CD4-positive, CD25-positive, alpha-beta regulatory T cell (primary cell): ENCODE results near the gene SELPLG. TPM values are rescaled to one million over a fixed set of nuclear protein-coding genes. Genes with fewer than 3 reads are reported as not detected.
A peak's percentile ranks its signal among the peaks of the same experiment; 100 is the strongest.
"Not testable (repeated sequence)": the region's sequence is repeated elsewhere in the genome, so short reads cannot be mapped to it uniquely, and the experiment has no call there.

ENCODE experiments used
- ATAC-seq, 2 donors: fragments of 150-1000 bp; cut with Tn5 transposase; one replicate each; pipeline ENCODE4 v1.10.0; 2021; ENCODE audit warnings: low read depth in 2 of 2, moderate number of reproducible peaks in 2 of 2, moderate library complexity in 1 of 2
- DNase-seq, 3 donors: peaks; one replicate each; pipeline versions ENCODE4 v3.0.0 to v3.0.0-alpha.2; 2012 to 2022; ENCODE audit warnings: mixed read lengths in 1 of 3
- H3K27ac ChIP-seq: one replicate; pipeline ENCODE4 v1.7.0; 2013; ENCODE audit warnings: mild to moderate bottlenecking, low read length; ENCODE audit not compliant: insufficient read depth, poor library complexity, severe bottlenecking
- H3K27me3 ChIP-seq: one replicate; pipeline ENCODE4 v1.7.0; 2013; ENCODE audit warnings: low read length; ENCODE audit not compliant: control insufficient read depth, insufficient read depth
- H3K36me3 ChIP-seq: one replicate; pipeline ENCODE4 v1.7.0; 2013; ENCODE audit warnings: mild to moderate bottlenecking, low read length, moderate library complexity; ENCODE audit not compliant: control insufficient read depth, insufficient read depth
- H3K4me1 ChIP-seq: 2 replicates; pipeline ENCODE4 v1.7.0; 2013; ENCODE audit warnings: mild to moderate bottlenecking, low read length; ENCODE audit not compliant: insufficient read depth, control insufficient read depth, poor library complexity, severe bottlenecking
- H3K4me3 ChIP-seq: one replicate; pipeline ENCODE4 v1.7.0; 2013; ENCODE audit warnings: low read depth, mild to moderate bottlenecking, low read length, moderate library complexity
- H3K9me3 ChIP-seq, 2 experiments: 1 replicate in 1 of 2; 2 replicates in 1 of 2; pipeline ENCODE4 v1.7.0; 2013; ENCODE audit warnings: low read length in 2 of 2, mild to moderate bottlenecking in 1 of 2, moderate library complexity in 1 of 2; ENCODE audit not compliant: control insufficient read depth in 2 of 2
- H3K27ac Mint-ChIP-seq, 3 donors: one replicate each; pipeline ENCODE4 v1.8.0; 2020 to 2022; ENCODE audit warnings: mild to moderate bottlenecking in 3 of 3, mixed read lengths in 3 of 3, moderate library complexity in 2 of 3
- H3K27me3 Mint-ChIP-seq: one replicate; pipeline ENCODE4 v1.8.0; 2022; ENCODE audit warnings: mild to moderate bottlenecking, mixed read lengths
- H3K36me3 Mint-ChIP-seq: one replicate; pipeline ENCODE4 v1.8.0; 2020; ENCODE audit warnings: mixed read lengths
- H3K4me1 Mint-ChIP-seq, 4 donors: one replicate each; pipeline ENCODE4 v1.8.0; 2020 to 2022; ENCODE audit warnings: mixed read lengths in 4 of 4, mild to moderate bottlenecking in 1 of 4
- H3K4me3 Mint-ChIP-seq, 4 donors: one replicate each; pipeline ENCODE4 v1.8.0; 2020 to 2022; ENCODE audit warnings: mild to moderate bottlenecking in 4 of 4, mixed read lengths in 4 of 4, moderate library complexity in 3 of 4
- H3K9me3 Mint-ChIP-seq, 7 donors: one replicate each; pipeline ENCODE4 v1.8.0; 2020 to 2022; ENCODE audit warnings: mixed read lengths in 7 of 7, mild to moderate bottlenecking in 3 of 7, moderate library complexity in 2 of 7
- polyA plus RNA-seq, 4 donors: library from polyadenylated mRNA; unstranded; fragments of 300-500 nt; fragmentation: Illumina TruSeq; gene quantifications; one replicate each; pipeline ENCODE4 v1.2.3, GENCODE V29; 2021
- total RNA-seq: library from RNA; stranded (reverse); gene quantifications from one replicate; pipeline ENCODE4 v1.2.3, GENCODE V29; 2022

Gene SELPLG
- total and polyA plus RNA-seq, 5 donors from 2014 or later, result 218 to 844 (median 816) TPM

DNA sequence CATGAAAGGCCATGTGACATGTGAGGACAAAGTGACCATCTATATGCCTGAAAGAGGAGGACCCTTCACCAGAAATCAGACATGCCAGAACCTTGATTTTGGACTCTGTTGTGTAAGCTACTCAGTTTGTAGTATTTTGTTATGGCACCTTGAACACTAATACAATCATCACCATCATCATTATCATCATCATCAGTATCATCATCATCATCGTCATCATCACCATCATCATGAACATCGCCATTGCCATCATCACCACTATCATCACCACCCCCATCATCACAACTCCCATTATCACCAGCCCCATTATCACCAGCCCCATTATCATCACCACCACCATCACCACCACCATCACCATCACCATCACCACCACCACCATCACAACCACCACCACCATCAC is 55.4 kb downstream of the SELPLG start:
- no peak for DNase-seq
- ATAC-seq, result no peak
- Histone ChIP-seq H3K4me1 (peaks cover 5% of the 10 kb centered on the region), H3K27me3 (no peaks in the 10 kb centered on the region), H3K27ac (no peak overlapping the region), H3K36me3 (no peaks in the 10 kb centered on the region), H3K4me3 (no peak overlapping the region), H3K9me3 (no peaks in the 10 kb centered on the region)
- no peaks in the 10 kb centered on the region for H3K36me3 Mint-ChIP-seq
- no peaks in the 10 kb centered on the region for H3K27me3 Mint-ChIP-seq
- H3K9me3 Mint-ChIP-seq, result peaks cover 0 to 2% (median 0%) of the 10 kb centered on the region in 7 donors
- no peak overlapping the region for H3K4me3 Mint-ChIP-seq
- peak overlapping the region in 1 of 3 donors; percentile 72 for H3K27ac Mint-ChIP-seq
- H3K4me1 Mint-ChIP-seq, result peaks cover 0 to 24% (median 11%) of the 10 kb centered on the region in 4 donors

- Histone ChIP-seq H3K4me1 (peaks cover 8% of the 10 kb centered on the region), H3K9me3 (no peaks in the 10 kb centered on the region), H3K27ac (no peak overlapping the region), H3K27me3 (no peaks in the 10 kb centered on the region), H3K4me3 (no peak overlapping the region), H3K36me3 (no peaks in the 10 kb centered on the region)
- ATAC-seq, result no peak
- no peak overlapping the region for H3K27ac Mint-ChIP-seq
- H3K4me1 Mint-ChIP-seq, result peaks cover 6 to 32% (median 18%) of the 10 kb centered on the region in 4 donors
- no peaks in the 10 kb centered on the region for H3K36me3 Mint-ChIP-seq
- DNase-seq, result no peak
- no peaks in the 10 kb centered on the region for H3K27me3 Mint-ChIP-seq
- H3K4me3 Mint-ChIP-seq, result no peak overlapping the region
- peaks cover 0 to 2% (median 0%) of the 10 kb centered on the region in 7 donors for H3K9me3 Mint-ChIP-seq
These were observed 56.2 kb downstream of the SELPLG start for GRCh38 chr12:108577458-108577857.

DNA sequence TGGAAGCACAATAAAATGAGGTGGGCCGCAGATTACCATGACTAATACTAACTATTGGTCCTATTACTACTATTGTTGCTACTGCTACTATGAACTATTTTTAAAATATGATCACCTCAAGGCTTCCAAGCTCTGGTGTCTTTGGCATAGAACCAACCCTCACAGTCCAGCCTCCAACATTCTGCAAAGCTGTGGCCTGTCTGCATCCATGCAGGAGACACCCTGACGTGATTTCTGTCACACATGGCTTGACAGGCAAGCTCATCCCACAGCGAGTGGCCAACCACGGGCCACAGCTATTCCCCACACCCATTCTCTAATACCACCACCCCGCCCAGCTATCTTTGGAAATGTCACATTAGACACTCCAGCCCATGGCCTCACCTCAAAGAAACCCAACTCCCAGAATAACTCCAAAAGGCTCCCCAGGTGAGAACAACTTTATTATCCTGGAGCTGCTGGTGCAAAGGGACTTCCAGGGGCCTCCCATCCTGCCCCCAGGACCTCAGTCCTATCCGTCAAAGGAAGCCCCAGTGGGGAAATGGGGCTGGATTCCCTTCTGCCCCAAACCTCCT is 56.9 kb downstream of the SELPLG start:
- H3K27ac Mint-ChIP-seq, result no peak overlapping the region
- no peak overlapping the region for H3K4me3 Mint-ChIP-seq
- ATAC-seq (no peak), DNase-seq (no peak)
- no peak overlapping the region for H3K27ac ChIP-seq
- peaks cover 0 to 2% (median 0%) of the 10 kb centered on the region in 7 donors for H3K9me3 Mint-ChIP-seq
- H3K36me3 Mint-ChIP-seq, result no peaks in the 10 kb centered on the region
- H3K27me3 Mint-ChIP-seq, result no peaks in the 10 kb centered on the region
- H3K36me3 ChIP-seq, result no peaks in the 10 kb centered on the region
- H3K27me3 ChIP-seq, result no peaks in the 10 kb centered on the region
- H3K9me3 ChIP-seq, result no peaks in the 10 kb centered on the region
- peaks cover 12% of the 10 kb centered on the region for H3K4me1 ChIP-seq
- H3K4me1 Mint-ChIP-seq, result peaks cover 7 to 38% (median 24%) of the 10 kb centered on the region in 4 donors
- H3K4me3 ChIP-seq, result no peak overlapping the region

- Mint-ChIP-seq H3K4me3 (peak overlapping the region in 2 of 4 donors; percentile 49 to 53), H3K27ac (peak overlapping the region; percentile 56 to 86 (median 75)), H3K36me3 (no peaks in the 10 kb centered on the region), H3K27me3 (no peaks in the 10 kb centered on the region), H3K9me3 (peaks cover 0 to 2% (median 0%) of the 10 kb centered on the region in 7 donors), H3K4me1 (peaks cover 12 to 48% (median 27%) of the 10 kb centered on the region in 4 donors)
- Histone ChIP-seq H3K36me3 (no peaks in the 10 kb centered on the region), H3K27ac (no peak overlapping the region), H3K9me3 (no peaks in the 10 kb centered on the region), H3K27me3 (no peaks in the 10 kb centered on the region), H3K4me3 (no peak overlapping the region), H3K4me1 (peaks cover 16% of the 10 kb centered on the region)
- DNase-seq, result no peak
- no peak for ATAC-seq
These were observed 58.3 kb downstream of the SELPLG start for GRCh38 chr12:108575199-108575912.

- H3K36me3 Mint-ChIP-seq, H3K36me3 ChIP-seq, H3K4me3 ChIP-seq, H3K27me3 Mint-ChIP-seq, DNase-seq, H3K9me3 ChIP-seq, H3K27me3 ChIP-seq, H3K4me3 Mint-ChIP-seq, ATAC-seq, H3K27ac ChIP-seq, H3K9me3 Mint-ChIP-seq: not testable (repeated sequence)
- H3K27ac Mint-ChIP-seq, result peak overlapping the region; percentile 83 to 86 (median 83)
- H3K4me1 ChIP-seq, result peaks cover 19% of the 10 kb centered on the region
- H3K4me1 Mint-ChIP-seq, result peaks cover 13 to 58% (median 34%) of the 10 kb centered on the region in 4 donors
These were observed 59.4 kb downstream of the SELPLG start for GRCh38 chr12:108574276-108574675.

DNA sequence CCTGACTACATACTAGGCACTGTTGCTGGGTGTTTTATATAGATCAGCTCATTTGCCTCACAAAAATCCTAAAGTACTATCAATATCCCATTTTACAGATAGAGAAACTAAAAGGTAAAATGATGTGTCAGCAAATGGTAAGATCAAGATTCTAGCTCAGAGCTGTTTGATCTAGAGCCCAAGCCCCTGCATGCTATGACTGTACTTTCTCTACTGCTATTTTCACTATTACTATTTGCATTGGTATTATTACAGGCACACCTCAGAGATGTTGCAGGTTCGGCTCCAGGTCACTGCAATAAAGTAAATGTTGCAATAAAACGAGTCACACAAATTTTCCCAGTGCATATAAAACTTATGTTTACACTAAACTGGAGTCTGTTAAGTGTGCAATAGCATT is 60.4 kb downstream of the SELPLG start:
- no peaks in the 10 kb centered on the region for H3K9me3 ChIP-seq
- Mint-ChIP-seq H3K27me3 (no peaks in the 10 kb centered on the region), H3K27ac (peak overlapping the region in 1 of 3 donors; percentile 86), H3K9me3 (no peaks in the 10 kb centered on the region), H3K4me3 (peak overlapping the region in 1 of 4 donors; percentile 12), H3K4me1 (peaks cover 20 to 68% (median 43%) of the 10 kb centered on the region in 4 donors), H3K36me3 (peaks cover 8% of the 10 kb centered on the region)
- DNase-seq, result peak in 1 of 3 donors; percentile 62
- peaks cover 28% of the 10 kb centered on the region for H3K4me1 ChIP-seq
- peak overlapping the region; percentile 61 for H3K27ac ChIP-seq
- H3K36me3 ChIP-seq, result peaks cover 4% of the 10 kb centered on the region
- ATAC-seq, result no peak
- H3K27me3 ChIP-seq, result no peaks in the 10 kb centered on the region
- H3K4me3 ChIP-seq, result peak overlapping the region; percentile 43

GRCh38 chr12:108572166-108572790 is 61.4 kb downstream of the SELPLG start:
- H3K36me3 Mint-ChIP-seq, result peaks cover 8% of the 10 kb centered on the region
- peak overlapping the region; percentile 61 for H3K27ac ChIP-seq
- no peak overlapping the region for H3K4me3 ChIP-seq
- DNase-seq, result peak in 1 of 3 donors; percentile 32
- no peaks in the 10 kb centered on the region for H3K27me3 ChIP-seq
- H3K4me3 Mint-ChIP-seq, result peak overlapping the region in 3 of 4 donors; percentile 12 to 48 (median 42)
- H3K4me1 Mint-ChIP-seq, result peaks cover 20 to 78% (median 50%) of the 10 kb centered on the region in 4 donors
- no peaks in the 10 kb centered on the region for H3K9me3 ChIP-seq
- peaks cover 38% of the 10 kb centered on the region for H3K4me1 ChIP-seq
- no peaks in the 10 kb centered on the region for H3K9me3 Mint-ChIP-seq
- H3K36me3 ChIP-seq, result peaks cover 12% of the 10 kb centered on the region
- H3K27ac Mint-ChIP-seq, result peak overlapping the region; percentile 5 to 86 (median 58)
- no peaks in the 10 kb centered on the region for H3K27me3 Mint-ChIP-seq
- ATAC-seq, result no peak
